GM12874 (cell line): ENCODE data around the gene RNF41.

Experiments used
- CTCF ChIP-seq: IDR thresholded peaks from 2 replicates; pipeline ENCODE4 v1.5.1; 2011; ENCODE audit warnings: low read depth, mild to moderate bottlenecking, control low read depth, low read length, moderate library complexity; ENCODE audit not compliant: insufficient read depth

Gene RNF41

DNA sequence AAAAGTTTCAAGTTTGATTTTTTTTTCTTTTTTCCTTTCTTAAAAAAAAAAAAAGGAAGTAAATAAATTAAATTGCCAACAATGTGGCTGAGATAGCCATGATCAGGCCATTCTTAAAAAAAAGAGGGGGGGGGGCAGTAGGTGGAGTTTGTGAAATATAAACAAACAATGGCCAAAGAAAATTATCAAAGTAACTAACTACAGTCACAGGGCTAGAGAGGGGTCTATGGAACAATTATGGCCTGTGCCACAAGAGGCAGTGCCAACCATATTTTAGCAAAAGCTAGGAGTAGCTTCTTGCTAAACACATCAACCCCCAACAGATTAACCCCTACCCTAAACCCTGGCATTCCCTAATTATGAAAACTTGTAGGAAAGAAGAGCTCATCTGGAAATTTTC lies 16.3 kb downstream of the RNF41 start:
- 0 out of 2 replicates have a peak, but pooled peaks have one; percentile 15 for TF ChIP-seq CTCF

- no peak for TF ChIP-seq CTCF
Observed at GRCh38 chr12:56204275-56204674, 17.4 kb downstream of the RNF41 start.

DNA sequence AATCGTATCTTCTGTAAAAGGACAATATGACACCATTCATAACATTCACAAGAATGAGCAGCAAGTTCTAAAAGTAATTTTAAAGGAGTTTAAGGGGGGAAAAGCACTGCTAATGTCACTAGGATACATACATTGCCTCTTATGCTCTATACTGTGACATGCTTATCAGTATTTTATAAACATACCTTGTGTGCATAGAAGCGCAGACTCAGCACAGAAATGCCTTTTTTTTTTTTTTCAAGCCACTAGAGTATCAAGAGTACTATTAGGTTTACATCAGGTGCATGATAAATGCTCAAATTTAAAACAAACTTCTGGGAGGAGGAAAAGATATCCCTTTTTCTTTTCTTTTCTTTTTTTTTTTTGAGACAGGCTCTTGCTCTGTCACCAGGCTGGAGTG lies 18.9 kb downstream of the RNF41 start:
- TF ChIP-seq CTCF = no peak

- TF ChIP-seq CTCF = no peak
Observed at GRCh38 chr12:56202366-56202765, 19.4 kb downstream of the RNF41 start.

DNA sequence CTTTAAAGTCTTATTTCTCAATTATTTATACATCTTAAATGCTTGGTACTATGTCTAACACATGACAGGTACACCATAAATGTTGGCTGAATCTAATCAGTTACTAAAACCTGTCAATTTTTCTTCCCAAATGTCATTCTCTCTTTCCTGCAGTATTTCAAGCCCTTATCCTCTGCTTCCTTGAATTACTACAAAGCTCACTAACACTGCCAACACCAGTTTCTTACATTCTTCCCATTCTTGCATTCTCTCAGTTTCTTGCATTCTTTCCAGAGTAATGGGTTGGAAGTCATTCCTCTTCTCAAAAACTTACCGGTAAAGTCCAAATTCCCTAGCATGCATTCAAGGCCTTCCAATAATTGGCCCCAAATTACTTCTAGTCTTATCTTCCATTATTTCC lies 22.9 kb downstream of the RNF41 start:
- TF ChIP-seq CTCF = no peak

DNA sequence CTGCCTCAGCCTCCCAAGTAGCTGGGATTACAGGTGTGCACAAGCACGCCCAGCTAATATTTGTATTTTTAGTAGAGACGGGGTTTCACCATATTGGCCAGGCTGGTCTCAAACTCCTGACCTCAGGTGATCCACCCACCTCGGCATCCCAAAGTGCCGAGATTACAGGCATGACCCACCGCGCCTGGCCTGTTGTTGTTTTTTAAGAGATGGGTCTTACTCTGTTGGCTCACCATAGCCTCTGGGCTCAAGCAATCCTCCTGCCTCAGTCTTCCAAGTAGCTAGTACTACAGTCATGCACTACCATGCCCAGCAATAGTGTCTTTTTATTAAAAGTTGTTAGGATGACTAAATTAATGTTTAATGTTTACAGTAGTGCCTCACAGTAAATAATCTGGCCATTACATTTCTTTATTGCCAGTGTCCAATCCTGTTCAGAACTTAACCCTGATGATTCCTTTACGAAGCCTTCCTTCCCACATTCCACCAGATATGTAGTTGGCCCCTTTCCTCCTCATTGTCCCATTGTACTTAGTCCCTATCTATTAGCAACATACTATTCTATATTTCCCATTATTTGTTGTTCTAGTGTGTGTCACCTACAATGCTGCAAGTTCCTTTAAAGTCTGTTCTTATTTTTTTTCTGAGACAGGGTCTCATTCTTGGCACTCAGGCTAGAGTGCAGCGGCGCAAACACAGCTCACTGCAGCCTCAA lies 23.6 kb downstream of the RNF41 start:
- no peak for TF ChIP-seq CTCF

GRCh38 chr12:56193025-56193578 lies 28.6 kb downstream of the RNF41 start:
- peak; percentile 55; the same call in 1 of the 2 replicates for TF ChIP-seq CTCF
